Lower leg skin (tissue), 4 donors: Measurements from ENCODE around the gene AMN. TPM values are rescaled to one million over a fixed set of nuclear protein-coding genes. Genes with fewer than 3 reads are reported as not detected.

Experiments
- DNase-seq, 2 donors: peaks; one replicate each; pipeline ENCODE4 v3.0.0-alpha.2; 2019; ENCODE audit warnings: low spot score in 2 of 2
- H3K4me3 ChIP-seq: fragments of 200-600 bp; sonication (generic); 2 replicates; pipeline ENCODE4 v1.5.1; 2017; ENCODE audit warnings: mild to moderate bottlenecking, low read depth; ENCODE audit not compliant: poor library complexity, severe bottlenecking
- POLR2A ChIP-seq, 2 donors: fragments of 450-650 bp; IDR thresholded peaks; one replicate each; pipeline ENCODE4 v1.6.1; 2016 to 2017; ENCODE audit warnings: antibody characterized with exemption in 2 of 2, mild to moderate bottlenecking in 1 of 2, moderate library complexity in 1 of 2
- WGBS, 2 donors: methylation state at CpG; one replicate each; pipeline ENCODE4 v1.1.5; 2018; 5-methylcytosine and 5-hydroxymethylcytosine counted together
- intact Hi-C: fragments of 100-400 bp; cut with DNase I; formaldehyde crosslinking; loops from one replicate; pipeline ENCODE4 v1.15.0; 2023; ENCODE audit warnings: low total_unique reads
- total RNA-seq, 4 donors: library from RNA; depleted of rRNA; stranded (reverse); fragments of >200 nt; gene quantifications; one replicate each; pipeline ENCODE4 v1.1.0, GENCODE V29; 2016
- TF ChIP-seq, protein P1 (sequence below), 3 donors: fragments of 450-650 bp; IDR thresholded peaks; one replicate each; pipeline ENCODE4 v1.5.1; 2016; ENCODE audit warnings: antibody characterized with exemption in 3 of 3, mild to moderate bottlenecking in 3 of 3, moderate library complexity in 2 of 3

Gene AMN
- total RNA-seq, 4 donors from 2014 or later = 21.5 to 29.1 (median 24.1) TPM

DNA sequence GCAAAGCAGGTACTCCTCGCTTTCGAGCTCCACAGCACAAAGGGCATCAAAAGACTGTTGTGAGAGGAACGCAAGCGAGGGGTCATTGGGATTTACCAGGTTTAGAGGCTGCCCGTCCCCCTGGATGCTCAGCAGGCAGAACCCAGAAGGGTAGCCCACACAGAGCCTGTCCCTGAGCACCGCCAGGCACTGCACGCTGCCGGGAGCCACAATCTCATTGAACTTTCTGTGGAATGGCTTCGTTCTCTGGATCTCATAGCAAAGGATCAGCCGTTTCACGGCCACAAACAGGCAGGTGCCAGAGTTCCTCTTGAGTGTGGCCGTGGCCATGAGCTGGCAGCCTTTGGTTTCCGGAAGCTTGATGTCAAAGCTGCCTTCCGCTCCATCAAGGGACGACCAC is 21.5 kb downstream of the AMN start:
- TF ChIP-seq, protein P1, sequence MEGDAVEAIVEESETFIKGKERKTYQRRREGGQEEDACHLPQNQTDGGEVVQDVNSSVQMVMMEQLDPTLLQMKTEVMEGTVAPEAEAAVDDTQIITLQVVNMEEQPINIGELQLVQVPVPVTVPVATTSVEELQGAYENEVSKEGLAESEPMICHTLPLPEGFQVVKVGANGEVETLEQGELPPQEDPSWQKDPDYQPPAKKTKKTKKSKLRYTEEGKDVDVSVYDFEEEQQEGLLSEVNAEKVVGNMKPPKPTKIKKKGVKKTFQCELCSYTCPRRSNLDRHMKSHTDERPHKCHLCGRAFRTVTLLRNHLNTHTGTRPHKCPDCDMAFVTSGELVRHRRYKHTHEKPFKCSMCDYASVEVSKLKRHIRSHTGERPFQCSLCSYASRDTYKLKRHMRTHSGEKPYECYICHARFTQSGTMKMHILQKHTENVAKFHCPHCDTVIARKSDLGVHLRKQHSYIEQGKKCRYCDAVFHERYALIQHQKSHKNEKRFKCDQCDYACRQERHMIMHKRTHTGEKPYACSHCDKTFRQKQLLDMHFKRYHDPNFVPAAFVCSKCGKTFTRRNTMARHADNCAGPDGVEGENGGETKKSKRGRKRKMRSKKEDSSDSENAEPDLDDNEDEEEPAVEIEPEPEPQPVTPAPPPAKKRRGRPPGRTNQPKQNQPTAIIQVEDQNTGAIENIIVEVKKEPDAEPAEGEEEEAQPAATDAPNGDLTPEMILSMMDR (IDR thresholded peaks at IDR 0.05) = no peak
- no peak for TF ChIP-seq POLR2A (IDR thresholded peaks at IDR 0.05)
- no peak overlapping the region for H3K4me3 ChIP-seq
- DNase-seq = no peak
- WGBS, 2 donors = 93 to 96% methylated on average over 13 to 15 of the region's 15 CpGs
- intact Hi-C loops = no loop called here

DNA sequence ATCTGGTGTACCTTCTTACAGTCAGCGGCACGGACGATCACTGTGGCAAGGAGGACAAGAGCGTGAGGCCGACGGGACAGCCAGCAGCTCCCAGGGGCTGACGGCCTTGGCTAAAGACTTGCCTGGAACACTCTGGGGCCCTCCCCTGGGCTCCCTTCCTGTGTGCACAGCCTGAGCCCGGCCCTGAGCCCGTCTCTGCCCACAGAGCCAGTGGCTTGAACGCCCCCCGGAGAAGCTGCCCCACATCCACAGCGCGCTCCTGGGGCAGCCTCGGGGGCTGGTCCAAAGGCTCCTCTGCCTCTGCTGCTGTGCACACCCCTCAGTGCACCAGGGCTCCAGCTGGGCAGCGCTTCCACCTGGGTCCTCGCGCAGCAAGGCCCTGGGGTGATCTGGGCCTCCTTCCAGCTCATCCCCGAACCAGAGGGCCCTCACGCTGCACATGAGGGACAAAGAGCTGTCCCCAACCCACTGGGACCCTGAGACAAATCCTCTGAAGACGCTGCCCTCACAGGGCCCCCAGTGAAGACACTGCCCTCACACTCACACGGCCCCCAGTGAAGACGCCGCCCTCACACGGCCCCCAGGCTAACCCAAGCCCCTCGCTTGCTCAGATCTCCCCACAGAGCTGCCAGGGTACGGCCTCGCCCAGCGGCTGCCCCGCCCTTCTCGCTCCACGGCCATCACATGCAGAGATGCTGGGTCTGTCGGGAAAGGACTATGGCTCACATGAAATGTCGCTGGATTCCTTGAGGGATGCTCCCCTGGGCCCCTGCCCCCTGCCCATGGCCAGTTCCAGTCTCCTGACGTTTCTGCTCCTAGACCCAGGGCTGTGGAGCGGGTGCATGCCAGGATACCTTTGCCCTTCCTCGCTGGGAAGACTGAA is 22.2 kb downstream of the AMN start:
- TF ChIP-seq, protein P1 (IDR thresholded peaks at IDR 0.05) = no peak
- TF ChIP-seq POLR2A (IDR thresholded peaks at IDR 0.05) = no peak
- intact Hi-C loops = no loop called here
- DNase-seq = no peak

DNA sequence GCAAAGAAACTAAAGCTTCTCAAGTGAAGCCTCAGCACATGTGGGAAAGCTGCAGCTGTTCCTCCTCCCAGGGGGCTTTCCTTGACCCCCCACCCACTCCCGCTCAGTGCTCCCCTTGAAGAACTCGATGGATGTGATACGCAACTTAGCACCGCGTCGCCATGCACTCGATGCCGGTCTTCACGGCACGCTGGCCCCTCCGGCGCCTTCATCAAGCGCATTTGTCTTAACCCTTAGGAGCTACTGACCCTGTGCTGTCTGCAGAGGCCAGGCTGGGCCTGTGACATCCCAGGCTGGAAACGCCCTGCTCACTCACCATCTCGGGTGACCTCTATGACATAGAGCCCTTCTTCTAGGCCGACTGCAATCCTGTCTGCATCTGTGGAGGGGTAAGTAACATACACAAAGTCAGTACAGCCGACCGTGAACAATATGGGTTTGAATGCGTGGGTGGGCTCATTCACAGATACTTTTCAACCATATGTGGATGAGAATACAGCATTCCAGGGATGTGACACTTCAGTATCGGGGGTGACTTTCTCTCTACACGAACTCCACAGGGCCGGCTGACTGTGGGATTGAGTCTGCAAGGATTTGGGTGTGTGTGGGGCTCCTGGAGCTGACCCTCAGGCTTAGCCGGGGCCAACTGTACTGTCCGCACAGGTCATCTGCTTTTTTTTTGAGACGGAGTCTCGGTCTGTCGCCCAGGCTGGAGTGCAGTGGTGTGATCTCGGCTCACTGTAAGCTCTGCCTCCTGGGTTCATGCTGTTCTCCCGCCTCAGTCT is 23.1 kb downstream of the AMN start:
- H3K4me3 ChIP-seq = no peak overlapping the region
- TF ChIP-seq POLR2A (IDR thresholded peaks at IDR 0.05) = no peak
- TF ChIP-seq, protein P1 (IDR thresholded peaks at IDR 0.05) = no peak
- DNase-seq = no peak
- WGBS, 2 donors = 91 to 95% methylated on average over 29 of the region's 29 CpGs
- intact Hi-C loops = no loop called here

More for the DNA sequence above, 22.2 kb downstream of the AMN start:
- H3K4me3 ChIP-seq = no peak overlapping the region
- WGBS, 2 donors = 88 to 94% methylated on average over 24 to 35 of the region's 36 CpGs

DNA sequence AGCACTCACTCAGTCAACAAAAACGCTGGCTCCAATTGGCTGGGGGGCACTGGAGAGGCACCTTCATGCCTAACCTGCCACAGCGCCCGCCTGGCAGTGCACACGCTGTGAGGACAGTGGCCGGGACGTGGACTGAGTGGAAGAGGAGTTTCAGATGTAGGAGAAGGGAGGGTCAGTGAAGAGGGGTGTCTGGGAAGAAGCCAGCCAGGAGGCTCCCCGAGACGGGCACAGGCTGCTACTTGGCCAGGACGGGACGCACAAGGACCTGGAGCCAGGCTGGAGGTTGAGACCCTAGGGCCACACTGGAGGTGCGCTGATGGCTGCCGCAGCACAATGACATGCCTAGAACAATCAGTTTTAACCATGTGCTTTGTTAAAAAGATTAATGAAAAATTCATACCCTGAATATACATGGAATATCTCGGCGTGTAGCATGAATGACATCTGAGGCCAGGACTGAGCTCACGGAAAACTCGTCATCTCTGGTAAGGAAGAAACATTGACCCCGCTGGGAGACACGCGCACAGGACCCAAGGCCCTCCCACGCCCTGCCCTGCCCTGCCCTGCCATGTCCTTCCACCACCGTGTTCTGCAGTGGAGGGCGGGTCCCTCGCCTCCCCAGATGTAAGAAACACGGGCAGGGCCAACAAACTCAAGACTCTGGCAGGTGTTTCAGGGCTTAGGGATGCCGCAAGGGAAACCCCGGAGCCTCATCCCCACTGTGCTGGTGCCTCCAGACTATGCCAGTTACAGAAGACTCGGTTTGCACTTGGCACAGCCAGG is 25.0 kb downstream of the AMN start:
- TF ChIP-seq, protein P1 (IDR thresholded peaks at IDR 0.05) = no peak
- 87 to 88% methylated on average over 27 of the region's 27 CpGs for WGBS, 2 donors
- intact Hi-C loops = no loop called here
- no peak for DNase-seq
- H3K4me3 ChIP-seq = no peak overlapping the region

DNA sequence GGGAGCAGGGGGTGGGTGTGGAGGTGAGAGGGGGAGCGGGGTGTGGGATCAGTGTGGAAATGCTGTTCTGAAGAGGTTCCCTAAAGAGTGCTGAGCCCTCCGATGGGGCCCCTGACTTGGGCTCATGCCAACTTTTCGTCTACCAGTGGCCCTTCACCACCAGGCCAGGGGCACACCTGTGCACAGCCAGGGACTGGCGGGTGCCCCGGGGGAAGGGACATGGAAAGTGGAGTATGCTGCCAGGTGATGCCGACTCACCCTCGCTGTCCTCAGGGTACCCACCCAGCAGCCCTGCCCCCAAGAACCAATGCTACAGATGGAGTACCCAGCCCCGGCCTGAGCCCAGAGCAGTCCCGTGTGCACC is 26.2 kb downstream of the AMN start:
- intact Hi-C loops = no loop called here
- WGBS, 2 donors = 72 to 80% methylated on average over 9 of the region's 9 CpGs

More for the DNA sequence above, 26.2 kb downstream of the AMN start:
- no peak overlapping the region for H3K4me3 ChIP-seq
- no peak for TF ChIP-seq POLR2A (IDR thresholded peaks at IDR 0.05)
- TF ChIP-seq, protein P1 (IDR thresholded peaks at IDR 0.05) = no peak
- no peak for DNase-seq
